Stimulated activated CD4-positive, alpha-beta T cell treated with anti-CD3 and anti-CD28 coated beads, Interleukin-15, amount 100 ng/mL, for 24 hours (primary cell): ENCODE measurements around the gene ADARB1.

Experiments
- DNase-seq: peaks from one replicate; pipeline ENCODE4 v3.0.0-alpha.2; 2020

Gene ADARB1

DNA sequence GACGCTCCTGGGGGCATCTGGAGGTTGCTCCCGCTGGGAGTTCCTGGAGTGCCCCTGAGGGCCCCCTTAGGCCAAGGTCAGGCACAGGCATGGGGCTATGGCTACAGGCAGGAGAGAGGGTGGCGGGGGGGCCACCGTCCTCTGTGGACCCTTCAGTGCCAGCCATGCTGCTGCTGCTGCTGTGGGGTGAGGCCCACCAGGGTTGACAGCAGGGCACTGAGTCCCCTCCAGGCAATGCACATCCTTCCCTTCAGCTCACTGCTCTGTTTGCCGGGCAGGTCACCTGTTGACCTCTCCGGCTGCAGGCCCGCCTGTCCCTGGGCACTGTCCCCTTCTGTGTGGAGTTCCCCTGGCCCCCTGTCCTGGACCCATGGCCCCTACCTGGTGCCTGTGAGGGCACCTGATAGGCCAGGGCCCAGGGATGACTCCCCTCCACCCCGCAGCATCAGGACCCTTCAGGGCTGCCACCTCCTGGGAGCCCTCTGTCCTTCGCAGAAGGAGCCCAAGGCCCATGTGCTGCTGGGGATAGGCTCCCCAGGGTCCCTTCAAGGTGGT, 34.1 kb upstream of the ADARB1 start:
- no peak for DNase-seq

DNA sequence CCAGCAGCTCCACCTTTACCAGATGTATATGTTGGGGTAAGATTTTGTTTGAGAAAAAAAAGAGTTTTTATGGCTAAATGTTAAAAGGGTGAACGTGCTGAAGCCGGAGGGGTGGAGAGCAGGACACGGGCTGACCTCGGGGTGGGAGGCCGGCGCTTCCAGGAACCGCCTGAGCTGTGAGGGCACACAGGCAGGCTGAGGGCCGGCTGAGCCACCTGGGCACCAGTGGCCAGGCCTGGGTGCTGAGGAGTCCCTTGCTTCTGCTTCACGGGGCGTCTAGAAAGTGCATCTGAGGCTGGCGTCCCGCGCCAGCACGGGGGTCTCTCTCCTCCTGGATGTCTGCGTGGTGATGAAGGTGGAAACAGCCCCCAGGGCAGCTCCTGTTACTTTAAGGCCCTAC, 33.6 kb upstream of the ADARB1 start:
- DNase-seq, result no peak

- DNase-seq, result no peak
These were observed 33.0 kb upstream of the ADARB1 start for GRCh38 chr21:45041351-45041805.

DNA sequence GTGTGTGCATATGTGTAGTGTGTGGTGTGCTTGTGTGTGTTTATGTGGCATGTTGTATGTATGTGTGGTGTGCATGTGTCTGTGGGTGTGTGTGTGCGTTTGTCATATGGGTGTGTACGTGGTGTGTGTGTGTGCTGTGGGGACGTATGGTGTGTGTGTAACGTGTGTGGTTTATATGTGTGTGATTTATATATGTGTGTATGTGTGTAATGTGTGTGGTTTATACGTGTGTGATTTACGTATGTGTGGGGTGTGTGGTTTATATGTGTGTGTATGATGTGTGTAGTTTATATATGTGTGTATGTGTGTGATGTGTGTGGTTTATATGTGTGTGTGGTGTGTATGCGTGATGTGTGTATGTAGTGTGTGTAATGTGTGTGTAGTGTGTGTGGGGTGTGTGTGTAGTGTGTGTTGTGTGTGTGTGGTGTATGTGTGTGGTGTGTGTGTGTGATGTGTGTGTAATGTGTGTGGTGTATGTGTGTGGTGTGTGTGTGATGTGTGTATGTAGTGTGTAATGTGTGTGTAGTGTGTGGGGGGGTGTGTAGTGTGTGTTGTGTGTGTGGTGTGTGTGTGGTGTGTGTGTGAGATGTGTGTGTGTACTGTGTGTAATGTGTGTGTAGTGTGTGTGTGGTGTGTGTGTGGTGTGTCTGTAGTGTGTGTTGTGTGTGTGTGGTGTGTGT, 32.3 kb upstream of the ADARB1 start:
- no peak for DNase-seq

GRCh38 chr21:45042664-45043161, 31.7 kb upstream of the ADARB1 start:
- no peak for DNase-seq

DNA sequence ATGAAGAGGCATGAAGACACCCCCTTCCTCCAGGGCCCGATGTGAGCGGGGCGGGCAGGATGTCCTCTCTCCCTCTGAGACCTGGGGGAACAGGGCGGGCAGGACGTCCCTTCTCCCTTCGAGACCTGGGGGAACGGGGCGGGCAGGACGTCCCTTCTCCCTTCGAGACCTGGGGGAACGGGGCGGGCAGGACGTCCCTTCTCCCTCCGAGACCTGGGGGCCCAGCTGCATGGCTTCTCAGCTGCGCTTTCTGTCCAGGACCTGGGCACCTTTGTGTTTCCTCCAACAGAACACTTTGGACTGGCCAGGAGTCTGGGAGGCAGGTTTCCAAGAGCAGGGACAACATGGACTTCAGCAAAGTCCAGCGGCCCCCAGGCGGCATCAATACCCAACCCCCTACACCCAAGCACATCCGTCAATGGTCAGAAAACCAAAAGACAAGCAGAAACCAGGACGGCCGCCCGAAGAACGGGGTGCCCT, 30.8 kb upstream of the ADARB1 start:
- DNase-seq, result no peak

GRCh38 chr21:45045481-45045880, 28.9 kb upstream of the ADARB1 start:
- DNase-seq, result no peak

DNA sequence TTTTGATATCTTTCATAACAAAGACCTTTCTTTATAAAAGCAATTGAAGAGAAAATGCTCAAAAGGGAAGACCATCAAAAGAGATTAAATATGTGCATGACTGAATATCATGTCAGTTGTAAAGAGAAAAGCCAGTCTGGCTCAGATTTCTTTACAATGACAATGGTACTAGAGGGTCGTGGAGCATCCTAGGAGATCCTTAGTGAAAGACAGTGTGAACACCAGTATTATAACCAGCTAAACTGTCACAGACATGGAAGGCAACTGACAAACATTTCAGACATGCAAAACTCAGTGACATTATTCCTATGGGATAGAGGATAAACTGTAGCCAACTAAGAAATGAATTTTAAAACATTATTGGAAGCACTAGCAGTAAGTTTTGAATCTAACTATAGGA, 27.1 kb upstream of the ADARB1 start:
- no peak for DNase-seq

DNA sequence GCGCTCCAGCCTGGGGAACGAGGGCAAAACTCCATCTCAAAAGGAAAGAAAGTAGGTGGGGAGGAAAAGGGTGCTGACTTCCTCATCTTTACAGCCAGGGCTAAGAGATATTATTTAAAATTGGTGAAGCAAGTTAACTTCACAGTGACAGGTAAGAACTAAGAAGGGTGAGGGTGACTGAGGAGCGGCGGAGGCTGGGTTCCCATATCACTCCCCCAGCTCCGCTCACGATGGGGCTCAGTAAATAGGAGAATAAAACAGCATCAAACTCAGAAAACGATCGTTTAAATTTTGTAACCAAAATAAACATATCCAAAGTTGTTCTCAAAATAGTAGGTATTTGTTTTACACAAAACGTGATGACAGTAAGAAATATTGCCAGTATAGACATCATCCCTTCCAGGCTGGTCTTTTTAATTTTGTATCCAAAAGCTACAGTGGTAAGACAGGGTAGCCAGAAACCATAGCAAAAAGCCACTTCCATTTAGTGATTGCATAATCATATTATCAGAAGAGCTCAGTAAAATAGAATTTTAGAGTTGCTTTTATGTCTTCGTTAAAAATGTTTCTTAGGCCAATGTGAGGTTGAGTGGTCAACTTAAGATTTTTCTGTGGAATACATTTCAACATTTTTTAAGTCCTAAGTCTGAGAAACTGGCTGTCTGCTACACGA, 26.2 kb upstream of the ADARB1 start:
- DNase-seq, result no peak

GRCh38 chr21:45048968-45049367, 25.4 kb upstream of the ADARB1 start:
- DNase-seq, result no peak

DNA sequence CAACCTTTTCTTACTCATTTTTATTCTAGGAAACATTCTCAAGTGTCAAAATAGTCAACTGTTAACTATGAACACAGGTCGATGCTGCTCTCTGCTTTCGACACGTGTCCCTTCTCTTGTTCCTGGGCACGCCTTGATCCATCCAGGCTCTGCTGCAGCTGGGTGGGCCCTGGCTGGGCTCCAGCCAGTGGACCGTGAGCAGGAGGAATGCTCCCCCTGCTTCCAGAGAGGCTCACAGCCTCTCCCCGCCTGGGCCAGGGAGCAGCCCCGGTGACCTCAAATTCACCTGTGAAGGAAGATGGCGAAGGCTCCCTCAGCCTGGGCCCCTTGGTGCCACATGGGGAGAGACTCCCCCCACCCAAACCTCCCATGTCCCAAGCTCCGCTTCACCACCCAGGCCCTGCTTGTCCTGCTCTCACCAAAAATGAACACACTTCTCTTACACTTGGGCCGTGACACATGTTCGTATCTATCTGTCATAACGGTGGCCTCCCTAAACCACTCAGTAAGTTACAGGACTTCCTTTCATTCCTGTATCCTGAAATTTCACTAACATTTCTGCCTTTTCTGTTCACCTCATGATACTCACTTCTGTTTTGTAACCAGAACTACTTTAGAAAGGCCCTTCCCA, 24.6 kb upstream of the ADARB1 start:
- DNase-seq, result no peak

GRCh38 chr21:45050345-45050796, 24.0 kb upstream of the ADARB1 start:
- no peak for DNase-seq

DNA sequence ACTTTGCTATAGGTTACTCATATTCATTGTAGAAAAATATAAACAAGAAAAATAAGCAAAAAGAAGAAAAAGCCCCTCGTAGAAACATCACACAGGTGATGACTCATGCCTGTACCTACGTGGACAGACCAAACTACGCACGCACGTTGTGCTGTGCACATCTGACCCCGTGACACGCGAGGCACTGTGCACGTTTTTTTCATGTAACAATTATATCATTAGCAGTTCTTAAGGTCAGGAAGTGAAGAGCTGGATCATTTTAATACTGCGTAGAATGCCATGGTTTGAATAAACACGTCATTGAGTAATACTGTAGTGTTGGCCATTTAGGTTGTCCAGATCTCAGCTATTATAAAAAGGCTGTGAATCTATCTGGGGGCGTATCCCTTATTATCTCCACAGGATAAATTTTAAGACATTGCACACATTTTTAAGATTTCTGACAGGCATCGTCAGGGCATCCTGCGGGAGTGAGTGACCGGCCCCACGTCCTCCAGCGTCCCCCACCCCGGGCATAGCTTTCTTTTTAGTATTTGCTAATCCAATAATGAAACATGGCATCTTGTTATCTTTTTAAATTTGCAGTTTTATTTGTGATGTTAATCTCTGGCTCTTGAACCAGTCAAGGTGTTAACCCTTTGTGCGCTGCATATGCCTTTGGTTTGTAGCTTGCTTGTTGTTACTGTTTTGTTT, 23.4 kb upstream of the ADARB1 start:
- DNase-seq, result no peak

- no peak for DNase-seq
These were observed 22.6 kb upstream of the ADARB1 start for GRCh38 chr21:45051580-45052434.

GRCh38 chr21:45052960-45053359, 21.4 kb upstream of the ADARB1 start:
- DNase-seq, result no peak

DNA sequence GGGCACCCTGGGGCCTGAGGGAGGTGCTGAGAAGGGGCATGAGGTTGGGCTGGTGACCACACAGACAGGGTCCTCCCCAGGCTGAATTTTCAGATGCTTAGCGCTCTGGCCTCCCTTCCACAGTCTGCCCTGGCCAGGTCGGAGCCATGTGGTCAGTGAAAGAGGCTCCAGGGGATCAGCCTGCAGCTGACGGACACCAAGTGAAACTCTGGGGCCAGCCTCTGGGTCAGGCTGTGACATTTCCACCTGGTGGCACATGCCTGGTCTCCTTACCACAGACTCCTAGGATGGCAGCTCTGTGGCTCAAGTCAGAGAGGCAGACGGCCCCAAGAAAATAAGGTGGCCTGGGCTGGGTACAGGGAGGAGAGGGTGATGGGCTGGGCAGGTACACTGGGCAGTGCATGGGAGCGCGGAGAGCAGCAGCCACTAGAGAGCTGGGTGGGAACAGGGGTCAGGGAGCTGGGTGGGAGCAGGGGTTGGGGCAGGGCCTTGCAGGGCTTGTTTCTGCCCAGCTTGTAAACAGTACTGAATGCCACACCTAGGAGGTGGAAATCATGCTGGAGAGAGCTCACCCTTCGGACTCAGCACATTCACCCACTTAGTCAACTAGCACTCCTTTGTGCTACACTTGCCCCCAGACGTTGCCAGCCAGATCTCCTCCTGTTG, 20.7 kb upstream of the ADARB1 start:
- DNase-seq, result no peak

- no peak for DNase-seq
These were observed 20.0 kb upstream of the ADARB1 start for GRCh38 chr21:45054227-45054926.

DNA sequence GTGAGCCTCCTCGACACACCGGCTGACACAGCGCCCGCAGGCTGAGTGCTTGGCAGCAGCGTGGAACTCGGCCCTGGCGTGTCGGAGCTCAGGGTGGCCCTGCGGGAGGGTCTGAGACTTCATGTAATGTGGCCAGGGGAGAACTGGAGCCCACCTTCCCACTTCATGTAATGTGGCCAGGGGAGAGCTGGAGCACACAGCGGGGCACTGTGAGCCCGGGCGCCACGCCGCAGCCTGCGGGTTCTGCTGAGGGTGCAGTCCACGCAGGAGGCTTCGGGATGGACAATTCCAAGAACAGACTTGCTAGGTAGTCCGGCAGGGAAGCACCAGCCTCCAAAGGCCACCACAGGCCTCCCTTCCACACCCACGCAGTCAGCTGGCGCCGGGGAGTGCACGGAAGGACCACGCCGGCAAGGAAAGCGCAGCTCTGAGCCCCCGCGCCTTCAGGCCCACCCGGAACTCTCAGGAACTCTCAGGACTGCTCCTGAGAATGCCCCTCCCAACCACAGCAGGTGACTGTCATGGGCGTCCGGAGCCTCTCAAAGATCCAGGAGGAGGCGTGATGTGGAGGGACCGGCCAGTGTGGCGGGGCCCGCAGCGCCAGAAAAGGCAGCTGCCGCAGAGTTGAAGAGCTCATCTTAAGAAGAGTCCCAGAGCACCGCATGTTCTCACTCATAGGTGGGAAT, 19.3 kb upstream of the ADARB1 start:
- no peak for DNase-seq

DNA sequence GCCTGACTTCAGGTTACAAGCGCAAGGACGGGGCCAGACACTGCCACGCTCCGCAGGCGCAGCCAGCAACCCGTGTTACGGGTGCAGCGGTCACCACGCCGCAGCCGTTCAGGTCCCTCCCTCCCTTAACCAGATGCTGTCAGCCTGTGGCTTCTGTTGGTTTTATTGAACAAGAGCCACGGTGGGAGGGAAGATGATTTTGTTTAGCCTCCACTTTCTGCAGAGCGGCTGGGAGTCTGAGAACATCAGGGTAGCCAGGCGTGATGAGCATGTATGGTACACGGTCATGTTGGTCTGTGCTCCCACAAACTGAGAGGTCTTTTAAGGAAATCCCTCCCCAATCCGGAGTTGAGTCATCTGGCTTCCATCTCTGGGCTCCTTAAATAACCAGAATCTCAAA, 18.5 kb upstream of the ADARB1 start:
- DNase-seq, result no peak

DNA sequence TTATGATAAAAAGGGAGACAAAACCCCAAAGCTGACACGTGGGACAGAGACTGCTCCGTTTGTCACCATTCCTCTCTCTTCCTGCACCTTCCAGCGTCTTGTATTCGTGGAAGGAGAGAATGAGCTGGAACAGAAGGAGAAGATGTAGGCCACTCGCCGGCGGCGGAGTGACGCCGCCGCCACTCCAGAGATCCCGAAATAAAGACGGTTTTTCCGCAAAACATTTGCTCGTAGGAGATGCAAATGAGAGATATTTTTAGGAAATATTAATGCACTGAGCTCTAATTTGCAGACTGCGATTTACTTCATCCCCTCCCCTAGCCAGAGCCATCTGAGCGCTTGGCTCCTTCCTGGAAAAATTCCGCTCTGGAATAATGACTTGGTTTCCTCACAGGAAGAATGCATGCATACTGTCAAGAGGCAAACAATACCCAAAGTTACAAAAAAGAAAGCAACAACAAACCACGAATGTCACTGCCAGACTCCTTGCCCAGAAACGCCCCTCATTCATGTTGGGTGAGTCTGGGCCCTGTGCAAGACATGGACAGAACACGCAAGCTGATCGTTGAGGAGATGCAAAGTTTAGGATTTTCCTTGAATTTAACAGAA, 18.0 kb upstream of the ADARB1 start:
- DNase-seq, result no peak
